ENCODE results near the gene DLGAP1. TPM values are rescaled to one million over a fixed set of nuclear protein-coding genes. Genes with fewer than 3 reads are reported as not detected.
A peak's percentile ranks its signal among the peaks of the same experiment; 100 is the strongest.

Gene DLGAP1
- total RNA-seq, 1 experiment from 2014 or later, result 23.2 TPM

DNA sequence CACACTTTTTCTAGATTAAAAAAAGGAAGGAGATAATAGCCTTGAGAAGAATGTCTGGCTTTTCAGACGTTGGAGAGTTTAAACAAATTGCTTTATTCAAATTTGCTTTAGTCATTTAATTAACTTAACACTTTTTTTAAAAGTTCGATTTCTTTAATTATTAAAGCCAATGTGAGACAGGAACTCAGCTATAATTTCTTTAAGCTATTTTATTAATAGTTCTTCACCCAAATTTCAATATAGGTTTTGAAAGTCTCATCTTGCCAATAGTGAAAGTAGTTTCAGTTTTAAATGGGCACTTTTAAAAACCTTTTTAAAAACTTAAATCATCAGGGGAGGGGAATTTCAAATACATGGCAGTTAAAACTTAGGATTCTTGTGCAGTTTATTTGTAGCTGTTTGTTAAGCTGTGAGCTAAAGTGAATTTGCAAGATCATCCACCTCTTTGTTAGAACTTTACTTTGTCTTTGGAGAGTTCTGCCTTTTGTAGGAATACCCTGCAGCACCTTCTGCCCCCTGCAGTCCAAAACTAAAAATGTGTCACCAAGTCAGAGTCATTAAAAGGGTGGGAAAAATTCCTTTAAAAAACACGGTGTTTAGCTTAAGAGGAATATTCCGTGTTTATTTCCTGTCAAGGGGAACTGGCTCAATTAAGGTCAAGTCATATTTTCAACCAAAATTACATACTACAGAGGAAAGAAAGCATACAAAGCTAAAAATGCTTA lies 1000.6 kb downstream of the DLGAP1 start:
- Histone ChIP-seq H4K20me1 (ENCODE audit: control insufficient read depth, insufficient read depth, insufficient read length) (no peaks in the 10 kb centered on the region), H2AFZ (ENCODE audit: low read length) (no peak overlapping the region), H3T11ph (ENCODE audit: low read length) (no peak overlapping the region), H3K4me2 (ENCODE audit: insufficient read depth, insufficient read length, low read length) (peak overlapping the region; percentile 97), H4K5ac (ENCODE audit: insufficient read length, low read depth, low read length) (no peak overlapping the region), H3K14ac (ENCODE audit: insufficient read depth, low read length) (no peak overlapping the region), H3K79me1 (ENCODE audit: insufficient read depth, low read depth, low read length, poor library complexity, severe bottlenecking) (peaks cover 4% of the 10 kb centered on the region), H2BK15ac (ENCODE audit: low read depth, low read length) (no peak overlapping the region), H3K4ac (ENCODE audit: low read depth, low read length) (no peak overlapping the region), H3K56ac (ENCODE audit: insufficient read length, low read depth, low read length) (no peak overlapping the region), H3K4me1 (ENCODE audit: insufficient read depth, low read length) (peaks cover 11% of the 10 kb centered on the region; the same call in 1 of the 2 replicates), H4K8ac (replicated peaks; ENCODE audit: insufficient read length, low read depth, low read length) (no peak overlapping the region), H2BK5ac (ENCODE audit: insufficient read length, low read length) (no peak overlapping the region), H3K23ac (ENCODE audit: insufficient read length, low read depth, low read length) (no peak overlapping the region), H3K27ac (ENCODE audit: insufficient read length, low read depth, low read length) (peak overlapping the region; percentile 12), H3K79me2 (ENCODE audit: insufficient read depth, low read length) (peaks cover 44% of the 10 kb centered on the region; the same call in 1 of the 2 replicates), H2AK5ac (ENCODE audit: insufficient read length, low read length) (no peak overlapping the region), H4K91ac (ENCODE audit: insufficient read length, low read depth, low read length) (no peak overlapping the region), H3K27me3 (ENCODE audit: insufficient read depth, low read length) (no peaks in the 10 kb centered on the region), H2BK12ac (ENCODE audit: insufficient read length, low read depth, low read length) (no peak overlapping the region), H2BK120ac (ENCODE audit: low read depth, low read length, poor library complexity, severe bottlenecking) (no peak overlapping the region), H3K23me2 (ENCODE audit: insufficient read length, low read depth, low read length, poor library complexity, severe bottlenecking) (peaks cover 18% of the 10 kb centered on the region), H3K9ac (ENCODE audit: extremely low read depth, insufficient read length, low read length) (peak overlapping the region; percentile 15), H3K9me3 (ENCODE audit: control insufficient read depth, low read depth, low read length) (no peaks in the 10 kb centered on the region), H3K18ac (ENCODE audit: insufficient read length, low read depth, low read length) (no peak overlapping the region), H2BK20ac (ENCODE audit: low read depth, low read length, poor library complexity, severe bottlenecking) (no peak overlapping the region)
- H3K36me3 Mint-ChIP-seq (ENCODE audit: insufficient read depth in 1 of 3, low read depth in 3 of 3), result peaks cover 69 to 76% (median 74%) of the 10 kb centered on the region in 3 experiments
- peaks cover 54 to 56% of the 10 kb centered on the region in 2 experiments for H3K4me1 Mint-ChIP-seq
- peak overlapping the region; percentile 97 to 99 (median 97) for H3K27ac Mint-ChIP-seq
- peaks cover 2% of the 10 kb centered on the region; the same call in 1 of the 2 replicates for H3K27me3 Mint-ChIP-seq (ENCODE audit: low read depth)
- WGBS (ENCODE audit: extremely low coverage, insufficient read length, low lambda C conversion rate), result no CpG with 5 or more reads among the region's 4 CpGs
- H3K4me3 Mint-ChIP-seq, result peak overlapping the region; percentile 98 to 99
- DNase-seq, result peak; percentile 49
- peaks cover 4 to 17% of the 10 kb centered on the region in 2 experiments; a peak in 4 of 5 replicates for H3K9me3 Mint-ChIP-seq
- TF ChIP-seq, protein P1, sequence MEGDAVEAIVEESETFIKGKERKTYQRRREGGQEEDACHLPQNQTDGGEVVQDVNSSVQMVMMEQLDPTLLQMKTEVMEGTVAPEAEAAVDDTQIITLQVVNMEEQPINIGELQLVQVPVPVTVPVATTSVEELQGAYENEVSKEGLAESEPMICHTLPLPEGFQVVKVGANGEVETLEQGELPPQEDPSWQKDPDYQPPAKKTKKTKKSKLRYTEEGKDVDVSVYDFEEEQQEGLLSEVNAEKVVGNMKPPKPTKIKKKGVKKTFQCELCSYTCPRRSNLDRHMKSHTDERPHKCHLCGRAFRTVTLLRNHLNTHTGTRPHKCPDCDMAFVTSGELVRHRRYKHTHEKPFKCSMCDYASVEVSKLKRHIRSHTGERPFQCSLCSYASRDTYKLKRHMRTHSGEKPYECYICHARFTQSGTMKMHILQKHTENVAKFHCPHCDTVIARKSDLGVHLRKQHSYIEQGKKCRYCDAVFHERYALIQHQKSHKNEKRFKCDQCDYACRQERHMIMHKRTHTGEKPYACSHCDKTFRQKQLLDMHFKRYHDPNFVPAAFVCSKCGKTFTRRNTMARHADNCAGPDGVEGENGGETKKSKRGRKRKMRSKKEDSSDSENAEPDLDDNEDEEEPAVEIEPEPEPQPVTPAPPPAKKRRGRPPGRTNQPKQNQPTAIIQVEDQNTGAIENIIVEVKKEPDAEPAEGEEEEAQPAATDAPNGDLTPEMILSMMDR (conservative IDR thresholded peaks at IDR 0.05), result peak; percentile 83
